ENCODE data around the gene APIP.

The APIP gene

GRCh38 chr11:34893416-34893815 is 22.8 kb downstream of the APIP start:
- FAIRE-seq, result no peak
- DNase-seq (ENCODE audit: insufficient read length, low spot score), result no peak
- TF ChIP-seq POLR2AphosphoS5 (IDR thresholded peaks at IDR 0.05; ENCODE audit: low read depth, low read length), result no peak
- TF ChIP-seq POLR2A (IDR thresholded peaks at IDR 0.05; ENCODE audit: low read depth, low read length), result no peak
- TF ChIP-seq POU2F2 (IDR thresholded peaks at IDR 0.05; ENCODE audit: low read depth, low read length), result no peak
- TF ChIP-seq SPI1 (IDR thresholded peaks at IDR 0.05; ENCODE audit: low read depth, low read length), result no peak
- no peak for TF ChIP-seq TAF1 (IDR thresholded peaks at IDR 0.05; ENCODE audit: low read depth, low read length)
- no peak for TF ChIP-seq PAX5 (IDR thresholded peaks at IDR 0.05; ENCODE audit: insufficient read depth, low read length, severe bottlenecking)

GRCh38 chr11:34891611-34892010 is 24.6 kb downstream of the APIP start:
- DNase-seq (ENCODE audit: insufficient read length, low spot score), result no peak
- peak; percentile 23 for FAIRE-seq
- TF ChIP-seq POLR2AphosphoS5 (IDR thresholded peaks at IDR 0.05; ENCODE audit: low read depth, low read length) (no peak), POU2F2 (IDR thresholded peaks at IDR 0.05; ENCODE audit: low read depth, low read length) (no peak), TAF1 (IDR thresholded peaks at IDR 0.05; ENCODE audit: low read depth, low read length) (no peak), SPI1 (IDR thresholded peaks at IDR 0.05; ENCODE audit: low read depth, low read length) (no peak), PAX5 (IDR thresholded peaks at IDR 0.05; ENCODE audit: insufficient read depth, low read length, severe bottlenecking) (no peak), POLR2A (IDR thresholded peaks at IDR 0.05; ENCODE audit: low read depth, low read length) (no peak)

GRCh38 chr11:34890812-34891211 is 25.4 kb downstream of the APIP start:
- DNase-seq (ENCODE audit: insufficient read length, low spot score) (no peak), FAIRE-seq (no peak)
- TF ChIP-seq POLR2A (IDR thresholded peaks at IDR 0.05; ENCODE audit: low read depth, low read length) (no peak), TAF1 (IDR thresholded peaks at IDR 0.05; ENCODE audit: low read depth, low read length) (no peak), SPI1 (IDR thresholded peaks at IDR 0.05; ENCODE audit: low read depth, low read length) (no peak), POU2F2 (IDR thresholded peaks at IDR 0.05; ENCODE audit: low read depth, low read length) (no peak), POLR2AphosphoS5 (IDR thresholded peaks at IDR 0.05; ENCODE audit: low read depth, low read length) (no peak), PAX5 (IDR thresholded peaks at IDR 0.05; ENCODE audit: insufficient read depth, low read length, severe bottlenecking) (no peak)

GRCh38 chr11:34890089-34890488 is 26.1 kb downstream of the APIP start:
- TF ChIP-seq SPI1 (IDR thresholded peaks at IDR 0.05; ENCODE audit: low read depth, low read length) (no peak), POLR2A (IDR thresholded peaks at IDR 0.05; ENCODE audit: low read depth, low read length) (no peak), PAX5 (IDR thresholded peaks at IDR 0.05; ENCODE audit: insufficient read depth, low read length, severe bottlenecking) (no peak), POLR2AphosphoS5 (IDR thresholded peaks at IDR 0.05; ENCODE audit: low read depth, low read length) (no peak), TAF1 (IDR thresholded peaks at IDR 0.05; ENCODE audit: low read depth, low read length) (no peak), POU2F2 (IDR thresholded peaks at IDR 0.05; ENCODE audit: low read depth, low read length) (no peak)
- FAIRE-seq (peak; percentile 35), DNase-seq (ENCODE audit: insufficient read length, low spot score) (no peak)

GRCh38 chr11:34887260-34887659 is 28.9 kb downstream of the APIP start:
- DNase-seq (ENCODE audit: insufficient read length, low spot score) (no peak), FAIRE-seq (no peak)
- TF ChIP-seq POLR2AphosphoS5 (IDR thresholded peaks at IDR 0.05; ENCODE audit: low read depth, low read length) (no peak), POLR2A (IDR thresholded peaks at IDR 0.05; ENCODE audit: low read depth, low read length) (no peak), POU2F2 (IDR thresholded peaks at IDR 0.05; ENCODE audit: low read depth, low read length) (no peak), SPI1 (IDR thresholded peaks at IDR 0.05; ENCODE audit: low read depth, low read length) (no peak), PAX5 (IDR thresholded peaks at IDR 0.05; ENCODE audit: insufficient read depth, low read length, severe bottlenecking) (no peak), TAF1 (IDR thresholded peaks at IDR 0.05; ENCODE audit: low read depth, low read length) (no peak)

GRCh38 chr11:34886609-34887008 is 29.6 kb downstream of the APIP start:
- FAIRE-seq (no peak), DNase-seq (ENCODE audit: insufficient read length, low spot score) (no peak)
- no peak for TF ChIP-seq POLR2A (IDR thresholded peaks at IDR 0.05; ENCODE audit: low read depth, low read length)
- TF ChIP-seq TAF1 (IDR thresholded peaks at IDR 0.05; ENCODE audit: low read depth, low read length), result no peak
- TF ChIP-seq POU2F2 (IDR thresholded peaks at IDR 0.05; ENCODE audit: low read depth, low read length), result no peak
- TF ChIP-seq SPI1 (IDR thresholded peaks at IDR 0.05; ENCODE audit: low read depth, low read length), result no peak
- TF ChIP-seq PAX5 (IDR thresholded peaks at IDR 0.05; ENCODE audit: insufficient read depth, low read length, severe bottlenecking), result no peak
- TF ChIP-seq POLR2AphosphoS5 (IDR thresholded peaks at IDR 0.05; ENCODE audit: low read depth, low read length), result no peak

- DNase-seq (ENCODE audit: insufficient read length, low spot score), result no peak
- FAIRE-seq, result no peak
- TF ChIP-seq SPI1 (IDR thresholded peaks at IDR 0.05; ENCODE audit: low read depth, low read length), result no peak
- TF ChIP-seq TAF1 (IDR thresholded peaks at IDR 0.05; ENCODE audit: low read depth, low read length), result no peak
- TF ChIP-seq POLR2A (IDR thresholded peaks at IDR 0.05; ENCODE audit: low read depth, low read length), result no peak
- no peak for TF ChIP-seq POU2F2 (IDR thresholded peaks at IDR 0.05; ENCODE audit: low read depth, low read length)
- TF ChIP-seq PAX5 (IDR thresholded peaks at IDR 0.05; ENCODE audit: insufficient read depth, low read length, severe bottlenecking), result no peak
- TF ChIP-seq POLR2AphosphoS5 (IDR thresholded peaks at IDR 0.05; ENCODE audit: low read depth, low read length), result no peak
These were observed 34.3 kb downstream of the APIP start for GRCh38 chr11:34881900-34882299.

- DNase-seq (ENCODE audit: insufficient read length, low spot score) (no peak), FAIRE-seq (no peak)
- TF ChIP-seq SPI1 (IDR thresholded peaks at IDR 0.05; ENCODE audit: low read depth, low read length) (no peak), POLR2A (IDR thresholded peaks at IDR 0.05; ENCODE audit: low read depth, low read length) (no peak), TAF1 (IDR thresholded peaks at IDR 0.05; ENCODE audit: low read depth, low read length) (no peak), POLR2AphosphoS5 (IDR thresholded peaks at IDR 0.05; ENCODE audit: low read depth, low read length) (no peak), POU2F2 (IDR thresholded peaks at IDR 0.05; ENCODE audit: low read depth, low read length) (no peak), PAX5 (IDR thresholded peaks at IDR 0.05; ENCODE audit: insufficient read depth, low read length, severe bottlenecking) (no peak)
These were observed 38.7 kb downstream of the APIP start for GRCh38 chr11:34877375-34877975.

GRCh38 chr11:34874202-34874601 is 42.0 kb downstream of the APIP start:
- DNase-seq (ENCODE audit: insufficient read length, low spot score) (no peak), FAIRE-seq (no peak)
- TF ChIP-seq TAF1 (IDR thresholded peaks at IDR 0.05; ENCODE audit: low read depth, low read length) (no peak), SPI1 (IDR thresholded peaks at IDR 0.05; ENCODE audit: low read depth, low read length) (no peak), POLR2A (IDR thresholded peaks at IDR 0.05; ENCODE audit: low read depth, low read length) (no peak), PAX5 (IDR thresholded peaks at IDR 0.05; ENCODE audit: insufficient read depth, low read length, severe bottlenecking) (no peak), POLR2AphosphoS5 (IDR thresholded peaks at IDR 0.05; ENCODE audit: low read depth, low read length) (no peak), POU2F2 (IDR thresholded peaks at IDR 0.05; ENCODE audit: low read depth, low read length) (no peak)

Measured in GM12891 (cell line).